Suprapubic skin (tissue), 3 donors: ENCODE data around the gene RAB11FIP2.

Experiments
- CTCF ChIP-seq, 2 donors: fragments of 200-600 bp in 1 of 2; fragments of 450-650 bp in 1 of 2; sonication (generic) in 1 of 2; IDR thresholded peaks; one replicate each; pipeline ENCODE4 v1.5.1; 2016 to 2019; ENCODE audit warnings: antibody characterized with exemption in 2 of 2, mild to moderate bottlenecking in 1 of 2, moderate library complexity in 1 of 2
- EP300 ChIP-seq: sonication (generic); formaldehyde crosslinking; IDR thresholded peaks from one replicate; pipeline ENCODE4 v1.6.1; 2017; ENCODE audit warnings: antibody characterized with exemption

GRCh38 chr10:117980216-117980615, 66.5 kb downstream of the RAB11FIP2 start:
- TF ChIP-seq EP300 (no peak), CTCF (IDR thresholded peaks at IDR 0.05) (no peak)
